Cardiac fibroblast (primary cell): Measurements from ENCODE around the gene FOXN3.
A peak's percentile ranks its signal among the peaks of the same experiment; 100 is the strongest.

Experiments
- DNase-seq, 2 donors: peaks; one replicate each; pipeline versions ENCODE4 v3.0.0 to v3.0.0-alpha.2; 2010; ENCODE audit warnings: low read depth in 2 of 2
- H3K4me3 ChIP-seq, 2 donors: replicated peaks in 1 of 2; 1 replicate in 1 of 2; 2 replicates in 1 of 2; pipeline ENCODE4 v1.5.1; 2011; ENCODE audit warnings: low read depth in 2 of 2, low read length in 2 of 2, mild to moderate bottlenecking in 2 of 2, moderate library complexity in 1 of 2
- CTCF ChIP-seq: IDR thresholded peaks from one replicate; pipeline ENCODE4 v1.5.1; 2011; ENCODE audit warnings: low read depth, mild to moderate bottlenecking, low read length, inconsistent platforms

FOXN3 gene

GRCh38 chr14:89232265-89233070 is 184.6 kb downstream of the FOXN3 start:
- no peak for TF ChIP-seq CTCF
- H3K4me3 ChIP-seq = no peak overlapping the region
- no peak for DNase-seq

- no peak for DNase-seq
- no peak overlapping the region for H3K4me3 ChIP-seq
- TF ChIP-seq CTCF = no peak
Observed at GRCh38 chr14:89231426-89232113, 185.5 kb downstream of the FOXN3 start.

GRCh38 chr14:89228921-89229639 is 188.0 kb downstream of the FOXN3 start:
- no peak for TF ChIP-seq CTCF
- no peak overlapping the region for H3K4me3 ChIP-seq
- DNase-seq = no peak

GRCh38 chr14:89227496-89227836 is 189.6 kb downstream of the FOXN3 start:
- no peak for DNase-seq
- no peak for TF ChIP-seq CTCF

GRCh38 chr14:89226801-89227495 is 190.1 kb downstream of the FOXN3 start:
- TF ChIP-seq CTCF = no peak
- DNase-seq = peak in 1 of 2 donors; percentile 27
- H3K4me3 ChIP-seq = no peak overlapping the region

More at GRCh38 chr14:89227496-89227836, 189.6 kb downstream of the FOXN3 start:
- no peak overlapping the region for H3K4me3 ChIP-seq

- no peak for DNase-seq
- no peak overlapping the region for H3K4me3 ChIP-seq
- TF ChIP-seq CTCF = no peak
Observed at GRCh38 chr14:89225607-89226006, 191.4 kb downstream of the FOXN3 start.
